CD4-positive, CD25-positive, alpha-beta regulatory T cell (primary cell): ENCODE results near the gene CCDC18. TPM values are rescaled to one million over a fixed set of nuclear protein-coding genes. Genes with fewer than 3 reads are reported as not detected.
"Not testable (repeated sequence)": the region's sequence is repeated elsewhere in the genome, so short reads cannot be mapped to it uniquely, and the experiment has no call there.

Source experiments
- ATAC-seq, 2 donors: fragments of 150-1000 bp; cut with Tn5 transposase; one replicate each; pipeline ENCODE4 v1.10.0; 2021; ENCODE audit warnings: low read depth in 2 of 2, moderate number of reproducible peaks in 2 of 2, moderate library complexity in 1 of 2
- DNase-seq, 3 donors: peaks; one replicate each; pipeline versions ENCODE4 v3.0.0 to v3.0.0-alpha.2; 2012 to 2022; ENCODE audit warnings: mixed read lengths in 1 of 3
- H3K27ac ChIP-seq: one replicate; pipeline ENCODE4 v1.7.0; 2013; ENCODE audit warnings: mild to moderate bottlenecking, low read length; ENCODE audit not compliant: insufficient read depth, poor library complexity, severe bottlenecking
- H3K27me3 ChIP-seq: one replicate; pipeline ENCODE4 v1.7.0; 2013; ENCODE audit warnings: low read length; ENCODE audit not compliant: control insufficient read depth, insufficient read depth
- H3K36me3 ChIP-seq: one replicate; pipeline ENCODE4 v1.7.0; 2013; ENCODE audit warnings: mild to moderate bottlenecking, low read length, moderate library complexity; ENCODE audit not compliant: control insufficient read depth, insufficient read depth
- H3K4me1 ChIP-seq: 2 replicates; pipeline ENCODE4 v1.7.0; 2013; ENCODE audit warnings: mild to moderate bottlenecking, low read length; ENCODE audit not compliant: insufficient read depth, control insufficient read depth, poor library complexity, severe bottlenecking
- H3K4me3 ChIP-seq: one replicate; pipeline ENCODE4 v1.7.0; 2013; ENCODE audit warnings: low read depth, mild to moderate bottlenecking, low read length, moderate library complexity
- H3K9me3 ChIP-seq, 2 experiments: 1 replicate in 1 of 2; 2 replicates in 1 of 2; pipeline ENCODE4 v1.7.0; 2013; ENCODE audit warnings: low read length in 2 of 2, mild to moderate bottlenecking in 1 of 2, moderate library complexity in 1 of 2; ENCODE audit not compliant: control insufficient read depth in 2 of 2
- H3K27ac Mint-ChIP-seq, 3 donors: one replicate each; pipeline ENCODE4 v1.8.0; 2020 to 2022; ENCODE audit warnings: mild to moderate bottlenecking in 3 of 3, mixed read lengths in 3 of 3, moderate library complexity in 2 of 3
- H3K27me3 Mint-ChIP-seq: one replicate; pipeline ENCODE4 v1.8.0; 2022; ENCODE audit warnings: mild to moderate bottlenecking, mixed read lengths
- H3K36me3 Mint-ChIP-seq: one replicate; pipeline ENCODE4 v1.8.0; 2020; ENCODE audit warnings: mixed read lengths
- H3K4me1 Mint-ChIP-seq, 4 donors: one replicate each; pipeline ENCODE4 v1.8.0; 2020 to 2022; ENCODE audit warnings: mixed read lengths in 4 of 4, mild to moderate bottlenecking in 1 of 4
- H3K4me3 Mint-ChIP-seq, 4 donors: one replicate each; pipeline ENCODE4 v1.8.0; 2020 to 2022; ENCODE audit warnings: mild to moderate bottlenecking in 4 of 4, mixed read lengths in 4 of 4, moderate library complexity in 3 of 4
- H3K9me3 Mint-ChIP-seq, 7 donors: one replicate each; pipeline ENCODE4 v1.8.0; 2020 to 2022; ENCODE audit warnings: mixed read lengths in 7 of 7, mild to moderate bottlenecking in 3 of 7, moderate library complexity in 2 of 7
- polyA plus RNA-seq, 4 donors: library from polyadenylated mRNA; unstranded; fragments of 300-500 nt; fragmentation: Illumina TruSeq; gene quantifications; one replicate each; pipeline ENCODE4 v1.2.3, GENCODE V29; 2021
- total RNA-seq: library from RNA; stranded (reverse); gene quantifications from one replicate; pipeline ENCODE4 v1.2.3, GENCODE V29; 2022

The CCDC18 gene
- total and polyA plus RNA-seq, 5 donors from 2014 or later = 3.6 to 8.8 (median 4.5) TPM

DNA sequence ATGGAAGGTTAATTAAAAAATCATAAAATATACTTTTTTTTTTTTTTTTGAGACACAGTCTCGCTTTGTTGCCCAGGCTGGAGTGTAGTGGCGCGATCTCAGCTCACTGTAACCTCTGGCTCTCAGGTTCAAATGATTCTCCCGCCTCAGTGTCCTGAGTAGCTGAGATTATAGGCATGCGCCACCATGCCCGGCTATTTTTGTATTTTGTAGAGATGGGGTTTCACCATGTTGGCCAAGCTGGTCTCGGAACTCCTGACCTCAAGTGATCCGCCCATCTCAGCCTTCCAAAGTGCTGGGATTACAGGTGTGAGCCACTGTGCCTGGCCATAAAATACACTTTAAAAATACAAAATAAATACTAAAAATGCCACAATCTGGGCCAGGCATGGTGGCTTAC lies 17.2 kb upstream of the CCDC18 start:
- H3K4me1 ChIP-seq, H3K4me3 Mint-ChIP-seq, H3K27me3 ChIP-seq, H3K27ac Mint-ChIP-seq, H3K4me3 ChIP-seq, H3K9me3 ChIP-seq, H3K27me3 Mint-ChIP-seq, ATAC-seq, DNase-seq, H3K27ac ChIP-seq: not testable (repeated sequence)
- H3K9me3 Mint-ChIP-seq = peaks cover 0 to 16% (median 0%) of the 10 kb centered on the region in 7 donors
- H3K4me1 Mint-ChIP-seq = peaks cover 37 to 54% (median 47%) of the 10 kb centered on the region in 4 donors
- peaks cover 22% of the 10 kb centered on the region for H3K36me3 ChIP-seq
- H3K36me3 Mint-ChIP-seq = peaks cover 34% of the 10 kb centered on the region

DNA sequence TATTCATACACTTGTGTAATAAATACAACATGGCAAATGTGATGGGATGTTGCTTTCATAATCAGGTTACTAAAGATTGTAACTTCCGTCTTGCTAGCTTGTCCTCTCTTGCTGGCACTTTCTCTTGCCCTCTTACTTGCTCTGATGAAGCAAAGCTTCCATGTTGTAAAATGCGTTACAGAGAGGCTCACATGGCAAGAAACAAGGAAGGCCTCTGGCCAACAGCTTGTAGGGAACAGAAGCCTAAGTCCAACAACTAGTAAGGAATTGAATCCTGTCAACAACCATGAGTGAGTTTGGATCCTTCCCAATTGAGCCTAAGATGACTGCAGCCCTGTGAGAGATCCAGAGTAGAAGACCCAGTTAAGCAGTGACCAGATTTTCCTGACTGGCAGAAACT lies 15.7 kb upstream of the CCDC18 start:
- ATAC-seq = no peak
- peaks cover 0 to 21% (median 0%) of the 10 kb centered on the region in 7 donors for H3K9me3 Mint-ChIP-seq
- Histone ChIP-seq H3K27ac (no peak overlapping the region), H3K9me3 (no peaks in the 10 kb centered on the region), H3K4me1 (no peaks in the 10 kb centered on the region), H3K4me3 (no peak overlapping the region), H3K36me3 (peaks cover 11% of the 10 kb centered on the region), H3K27me3 (no peaks in the 10 kb centered on the region)
- H3K4me1 Mint-ChIP-seq = peaks cover 44 to 62% (median 55%) of the 10 kb centered on the region in 4 donors
- H3K27ac Mint-ChIP-seq = peak overlapping the region in 1 of 3 donors; percentile 17
- H3K27me3 Mint-ChIP-seq = no peaks in the 10 kb centered on the region
- no peak for DNase-seq
- no peak overlapping the region for H3K4me3 Mint-ChIP-seq
- peaks cover 38% of the 10 kb centered on the region for H3K36me3 Mint-ChIP-seq

DNA sequence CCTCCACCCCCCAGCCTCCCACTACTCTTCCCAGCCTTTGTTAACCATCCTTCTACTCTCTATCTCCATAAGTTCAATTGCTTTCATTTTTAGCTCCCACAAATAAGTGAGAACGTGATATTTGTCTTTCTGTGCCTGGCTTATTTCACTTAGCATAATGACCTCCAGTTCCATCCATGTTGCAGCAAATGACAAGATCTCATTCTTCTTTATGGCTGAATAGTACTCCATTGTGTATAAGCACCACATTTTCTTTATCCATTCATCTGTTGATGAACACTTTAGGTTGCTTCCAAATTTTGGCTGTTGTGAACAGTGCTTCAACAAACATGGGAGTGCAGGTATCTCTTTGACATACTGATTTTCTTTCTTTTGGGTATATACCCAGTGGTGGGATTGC lies 14.6 kb upstream of the CCDC18 start:
- not testable (repeated sequence) for H3K27me3 ChIP-seq, H3K27ac ChIP-seq, H3K27me3 Mint-ChIP-seq, ATAC-seq, DNase-seq, H3K4me1 ChIP-seq, H3K4me3 ChIP-seq, H3K9me3 ChIP-seq, H3K36me3 ChIP-seq
- Mint-ChIP-seq H3K36me3 (peaks cover 40% of the 10 kb centered on the region), H3K4me1 (peaks cover 44 to 66% (median 54%) of the 10 kb centered on the region in 4 donors), H3K27ac (peak overlapping the region in 1 of 3 donors; percentile 95), H3K9me3 (peaks cover 0 to 21% (median 0%) of the 10 kb centered on the region in 7 donors), H3K4me3 (peak overlapping the region in 2 of 4 donors; percentile 5 to 15)

DNA sequence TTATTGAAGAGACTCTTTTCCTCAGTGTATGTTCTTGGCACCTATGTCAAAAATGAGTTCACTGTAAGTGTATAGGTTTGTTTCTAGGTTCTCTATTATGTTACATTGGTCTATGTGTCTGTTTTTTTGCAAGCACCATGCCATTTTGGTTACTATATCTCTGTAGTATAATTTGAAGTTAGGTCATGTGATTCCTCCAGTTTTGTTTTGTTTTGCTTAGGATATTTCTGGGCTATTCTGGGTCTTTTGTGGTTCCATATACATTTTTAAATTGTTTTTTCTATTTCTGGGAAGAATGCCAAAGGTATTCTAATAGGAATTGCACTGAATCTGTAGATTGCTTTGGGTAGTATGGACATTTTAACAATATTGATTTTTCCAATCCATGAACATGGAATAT lies 13.5 kb upstream of the CCDC18 start:
- no peak overlapping the region for H3K27ac ChIP-seq
- peaks cover under 1% of the 10 kb centered on the region for H3K4me1 ChIP-seq
- no peak overlapping the region for H3K4me3 Mint-ChIP-seq
- no peak for ATAC-seq
- H3K27ac Mint-ChIP-seq = peak overlapping the region in 1 of 3 donors; percentile 57
- no peaks in the 10 kb centered on the region for H3K27me3 ChIP-seq
- no peaks in the 10 kb centered on the region for H3K9me3 ChIP-seq
- H3K4me3 ChIP-seq = no peak overlapping the region
- no peaks in the 10 kb centered on the region for H3K27me3 Mint-ChIP-seq
- peaks cover 0 to 21% (median 0%) of the 10 kb centered on the region in 7 donors for H3K9me3 Mint-ChIP-seq
- peaks cover 35% of the 10 kb centered on the region for H3K36me3 Mint-ChIP-seq
- H3K4me1 Mint-ChIP-seq = peaks cover 43 to 68% (median 53%) of the 10 kb centered on the region in 4 donors
- peaks cover 8% of the 10 kb centered on the region for H3K36me3 ChIP-seq
- DNase-seq = no peak

DNA sequence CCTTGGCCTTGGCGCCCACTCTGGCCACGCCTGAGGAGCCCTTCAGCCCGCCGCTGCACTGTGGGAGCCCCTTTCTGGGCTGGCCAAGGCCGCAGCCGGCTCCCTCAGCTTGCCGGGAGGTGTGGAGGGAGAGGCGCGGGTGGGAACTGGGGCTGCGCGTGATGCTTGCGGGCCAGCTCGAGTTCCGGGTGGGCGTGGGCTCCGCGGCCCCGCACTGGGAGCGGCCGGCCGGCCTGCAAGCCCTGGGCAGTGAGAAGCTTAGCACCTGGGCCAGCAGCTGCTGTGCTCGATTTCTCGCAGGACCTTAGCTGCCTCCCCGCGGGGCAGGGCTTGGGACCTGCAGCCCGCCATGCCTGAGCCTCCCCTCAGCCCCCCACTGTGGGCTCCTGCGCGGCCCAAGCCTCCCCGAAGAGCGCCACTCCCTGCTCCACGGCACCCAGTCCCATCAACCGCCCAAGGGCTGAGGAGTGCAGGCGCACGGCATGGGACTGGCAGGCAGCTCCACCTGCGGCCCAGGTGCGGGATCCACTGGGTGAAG lies 10.3 kb upstream of the CCDC18 start:
- Mint-ChIP-seq H3K4me1 (peaks cover 46 to 75% (median 61%) of the 10 kb centered on the region in 4 donors), H3K9me3 (peaks cover 0 to 21% (median 0%) of the 10 kb centered on the region in 7 donors), H3K36me3 (peaks cover 37% of the 10 kb centered on the region), H3K4me3 (peak overlapping the region in 1 of 4 donors; percentile 63)
- not testable (repeated sequence) for H3K27ac ChIP-seq, H3K27ac Mint-ChIP-seq, H3K27me3 Mint-ChIP-seq, DNase-seq, ATAC-seq, H3K27me3 ChIP-seq, H3K9me3 ChIP-seq, H3K4me3 ChIP-seq
- Histone ChIP-seq H3K4me1 (peaks cover 14% of the 10 kb centered on the region), H3K36me3 (peaks cover 16% of the 10 kb centered on the region)

DNA sequence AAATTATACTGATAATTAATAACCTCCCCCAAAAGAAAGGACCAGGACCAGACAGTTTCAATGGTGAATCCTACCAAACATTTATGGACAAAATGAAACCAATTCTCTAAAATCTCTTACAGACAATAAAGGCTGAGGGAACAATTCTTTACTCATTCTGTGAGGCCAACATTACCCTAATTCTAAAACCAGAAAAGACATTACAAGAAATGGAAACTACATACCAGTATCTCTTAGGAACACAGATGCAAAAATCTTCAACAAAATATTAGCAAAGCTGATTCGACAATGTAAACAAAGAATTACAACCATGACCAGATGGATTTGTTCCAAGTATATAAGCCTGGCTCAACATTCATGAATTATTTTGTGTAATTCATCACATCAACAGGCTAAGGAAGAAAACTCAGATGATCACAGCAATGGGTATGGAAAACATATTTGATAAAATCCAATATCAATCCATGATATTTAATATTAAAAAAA lies 8.9 kb upstream of the CCDC18 start:
- Histone ChIP-seq H3K27me3 (no peaks in the 10 kb centered on the region), H3K4me3 (peak overlapping the region; percentile 60), H3K36me3 (peaks cover 22% of the 10 kb centered on the region), H3K27ac (no peak overlapping the region), H3K4me1 (peaks cover 22% of the 10 kb centered on the region), H3K9me3 (no peaks in the 10 kb centered on the region)
- Mint-ChIP-seq H3K9me3 (peaks cover 0 to 13% (median 0%) of the 10 kb centered on the region in 7 donors), H3K4me1 (peaks cover 46 to 77% (median 61%) of the 10 kb centered on the region in 4 donors), H3K27ac (peak overlapping the region in 2 of 3 donors; percentile 20 to 63), H3K27me3 (no peaks in the 10 kb centered on the region), H3K36me3 (peaks cover 38% of the 10 kb centered on the region), H3K4me3 (peak overlapping the region; percentile 51 to 78 (median 64))
- no peak for DNase-seq
- ATAC-seq = no peak

DNA sequence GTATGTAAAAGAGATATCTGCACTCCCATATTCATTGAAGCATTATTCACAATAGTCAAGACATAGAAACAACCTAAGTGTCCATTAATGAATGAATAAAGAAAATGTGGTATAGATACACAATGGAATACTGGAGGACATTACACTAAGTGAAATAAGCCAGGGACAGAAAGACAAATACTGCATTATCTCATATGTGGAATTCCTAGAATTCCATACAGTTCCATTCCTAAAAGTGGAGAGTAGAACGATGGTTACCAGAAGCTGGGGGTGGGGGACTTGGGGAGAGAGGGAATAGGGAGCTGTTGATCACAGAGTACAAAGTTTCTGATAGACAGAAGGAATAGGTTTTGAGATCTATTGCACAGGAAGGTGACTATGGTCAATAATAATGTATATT lies 7.7 kb upstream of the CCDC18 start:
- Mint-ChIP-seq H3K36me3 (peaks cover 33% of the 10 kb centered on the region), H3K27ac (no peak overlapping the region), H3K9me3 (peaks cover 0 to 9% (median 0%) of the 10 kb centered on the region in 7 donors), H3K27me3 (no peaks in the 10 kb centered on the region), H3K4me1 (peaks cover 47 to 81% (median 61%) of the 10 kb centered on the region in 4 donors), H3K4me3 (peak overlapping the region in 3 of 4 donors; percentile 17 to 56 (median 51))
- DNase-seq (no peak), ATAC-seq (no peak)
- H3K4me1 ChIP-seq = peaks cover 34% of the 10 kb centered on the region
- no peaks in the 10 kb centered on the region for H3K9me3 ChIP-seq
- H3K4me3 ChIP-seq = peak overlapping the region; percentile 60
- peaks cover 26% of the 10 kb centered on the region for H3K36me3 ChIP-seq
- no peaks in the 10 kb centered on the region for H3K27me3 ChIP-seq
- H3K27ac ChIP-seq = no peak overlapping the region

DNA sequence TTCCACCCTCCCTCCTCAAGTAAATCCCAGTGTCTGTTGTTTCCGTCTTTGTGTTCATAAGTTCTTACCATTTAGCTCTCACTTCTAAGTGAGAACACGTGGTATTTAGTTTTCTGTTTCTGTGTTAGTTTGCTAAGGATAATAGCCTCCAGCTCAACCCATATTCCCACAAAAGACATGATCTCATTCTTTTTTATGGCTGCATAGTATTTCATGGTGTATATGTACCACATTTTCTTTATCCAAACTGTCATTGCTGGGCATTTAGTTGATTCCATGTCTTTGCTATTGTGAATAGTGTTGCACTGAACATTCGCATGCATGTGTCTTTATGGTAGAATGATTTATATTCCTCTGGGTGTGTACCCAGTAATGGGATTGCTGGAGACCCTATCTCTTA lies 5.9 kb upstream of the CCDC18 start:
- not testable (repeated sequence) for H3K9me3 ChIP-seq, H3K27me3 Mint-ChIP-seq, H3K27ac ChIP-seq, H3K9me3 Mint-ChIP-seq, DNase-seq, ATAC-seq, H3K27me3 ChIP-seq
- Mint-ChIP-seq H3K4me3 (peak overlapping the region in 2 of 4 donors; percentile 20 to 74), H3K27ac (peak overlapping the region in 2 of 3 donors; percentile 31 to 74), H3K4me1 (peaks cover 45 to 77% (median 56%) of the 10 kb centered on the region in 4 donors), H3K36me3 (peaks cover 27% of the 10 kb centered on the region)
- peak overlapping the region; percentile 34 for H3K4me3 ChIP-seq
- H3K4me1 ChIP-seq = peaks cover 45% of the 10 kb centered on the region
- peaks cover 20% of the 10 kb centered on the region for H3K36me3 ChIP-seq
